ENCODE data around the gene PHLDB2.

The PHLDB2 gene

DNA sequence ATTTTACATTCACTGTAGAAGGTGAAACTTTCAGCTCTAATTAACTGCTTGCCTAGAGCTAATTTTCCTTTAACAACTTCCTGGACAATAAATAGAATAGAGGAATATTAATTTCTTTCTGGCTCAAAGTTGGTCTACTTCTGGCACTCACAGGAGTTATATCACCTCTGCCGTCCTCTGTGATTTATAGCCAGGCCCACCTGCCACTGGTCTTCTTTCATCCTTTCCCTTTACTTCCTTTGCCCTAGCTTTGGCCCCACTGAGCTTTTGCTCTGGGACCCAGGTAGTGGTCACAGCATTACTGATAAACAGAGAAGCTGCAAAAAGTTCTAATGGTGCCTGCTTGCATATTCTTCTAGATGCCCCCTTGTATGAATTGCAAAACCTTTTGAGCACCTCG lies 70.4 kb downstream of the PHLDB2 start:
- DNase-seq = no peak

DNA sequence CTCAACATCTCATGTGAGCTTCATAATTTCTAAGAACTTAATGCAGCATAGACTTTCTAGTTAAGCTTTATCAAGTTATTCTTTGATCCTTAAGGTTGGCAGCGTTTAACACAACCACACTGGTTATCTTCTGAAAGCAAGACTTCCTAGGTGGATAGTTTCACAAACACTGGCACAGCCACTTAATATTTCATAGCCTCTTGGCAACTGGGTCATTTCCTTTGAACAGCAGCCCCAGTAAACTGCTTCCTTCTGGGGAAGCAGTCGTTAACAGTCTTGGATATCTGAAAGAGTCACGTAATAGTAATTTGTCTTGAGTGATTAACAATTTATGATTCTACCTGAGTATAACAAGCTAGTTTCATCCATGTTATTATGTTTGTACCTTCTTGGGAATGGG lies 73.9 kb downstream of the PHLDB2 start:
- peak; percentile 59 for DNase-seq

DNA sequence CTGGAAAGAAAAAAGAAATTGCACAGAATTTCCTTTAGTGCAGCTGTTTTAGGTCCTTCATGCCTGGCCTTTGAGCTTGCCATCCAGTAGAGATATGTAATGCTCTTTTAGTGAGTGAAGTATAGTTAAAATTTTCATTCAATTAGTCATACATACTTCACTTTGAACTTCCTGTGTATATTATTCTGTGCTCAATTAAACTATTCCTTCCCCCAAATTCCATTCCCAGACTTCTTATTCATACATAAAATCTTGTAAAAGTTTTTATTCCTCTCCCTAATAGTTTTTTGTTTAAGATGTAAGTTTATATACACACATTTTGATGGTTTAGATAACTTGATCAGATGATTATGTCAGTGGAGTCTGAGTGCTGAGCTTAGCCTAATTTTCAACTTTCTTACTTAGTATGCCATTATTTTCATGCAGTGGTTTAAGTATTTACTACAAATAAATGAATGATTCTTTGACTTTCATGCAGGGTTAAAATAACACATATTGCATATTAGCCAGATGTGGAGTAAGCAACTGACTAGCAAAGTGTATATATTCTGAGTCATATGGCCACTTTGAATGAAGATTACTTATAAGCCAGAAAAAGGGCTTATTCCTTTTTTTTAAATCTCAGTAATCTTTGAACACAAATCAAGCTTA lies 77.3 kb downstream of the PHLDB2 start:
- no peak for DNase-seq

DNA sequence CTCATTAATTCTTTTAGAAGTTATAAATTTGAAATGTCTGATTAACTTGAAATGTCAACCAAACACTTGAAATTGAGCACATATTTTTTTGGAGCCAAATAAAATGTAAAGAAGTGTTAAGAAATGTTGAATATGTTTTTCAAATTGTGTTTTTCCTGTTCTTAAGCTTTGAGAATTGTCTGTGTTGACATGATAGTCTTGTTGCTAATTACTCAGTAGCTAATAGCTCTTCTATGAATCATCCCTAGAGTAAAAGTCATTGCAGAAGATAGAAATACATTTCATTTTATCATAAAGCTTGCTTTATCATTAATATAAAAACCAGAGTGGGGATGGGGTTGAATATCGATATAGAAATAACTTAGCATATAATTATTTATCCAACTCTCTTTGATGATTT lies 77.9 kb downstream of the PHLDB2 start:
- no peak for DNase-seq

DNA sequence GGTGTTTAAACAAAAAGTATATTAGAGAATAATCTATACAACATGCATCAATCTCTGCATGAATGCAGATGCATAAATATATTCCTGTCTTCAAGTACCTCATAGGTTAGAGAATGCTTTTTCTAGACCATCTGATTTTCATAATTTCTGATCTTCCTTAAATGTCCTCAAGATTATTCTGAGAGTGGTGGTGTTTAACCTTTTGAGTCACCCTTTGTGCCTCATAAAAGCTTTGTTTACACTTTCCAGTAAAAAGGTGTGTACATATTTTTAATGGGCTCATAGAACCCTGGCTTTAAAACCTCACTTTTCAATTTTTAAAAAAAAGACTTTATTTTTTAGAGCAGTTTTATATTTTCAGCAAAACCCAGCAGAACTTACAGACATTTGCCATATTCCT lies 78.8 kb downstream of the PHLDB2 start:
- DNase-seq = no peak

DNA sequence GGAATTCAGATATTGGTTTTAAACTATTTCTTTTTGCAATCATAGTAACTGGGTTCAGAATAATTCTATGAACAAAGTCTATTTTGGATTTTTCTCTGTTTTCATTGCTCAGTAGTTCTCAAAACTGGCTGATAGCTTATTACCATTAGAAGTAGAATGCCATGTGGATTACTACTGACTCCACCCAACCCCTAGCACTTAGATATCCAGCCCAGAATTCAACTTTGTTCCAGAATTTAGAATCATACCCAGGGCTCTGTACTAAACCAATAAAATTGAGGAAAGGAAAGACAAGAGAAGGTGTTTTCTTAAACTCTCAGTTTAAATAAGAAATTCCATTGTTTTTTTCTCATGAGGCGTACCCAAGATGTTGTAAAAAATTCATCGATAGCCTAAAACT lies 80.8 kb downstream of the PHLDB2 start:
- DNase-seq = no peak

DNA sequence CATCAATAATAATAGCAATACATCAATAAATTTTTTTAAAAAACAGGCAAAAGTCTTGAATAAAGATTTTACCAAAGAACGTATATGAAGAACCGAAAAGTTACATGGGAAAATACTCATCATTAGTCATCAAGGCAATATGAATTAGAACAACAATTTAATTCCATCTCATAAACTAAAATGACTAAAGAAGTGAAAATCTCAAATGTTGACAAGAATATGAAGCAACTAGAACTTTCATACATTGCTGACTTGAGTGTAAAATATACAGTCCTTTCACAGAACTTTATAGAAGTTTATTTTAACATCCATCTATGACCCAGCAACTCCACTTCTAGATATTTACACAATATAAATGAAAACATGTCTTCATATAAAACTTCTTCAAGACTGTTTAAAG lies 84.5 kb downstream of the PHLDB2 start:
- no peak for DNase-seq

DNA sequence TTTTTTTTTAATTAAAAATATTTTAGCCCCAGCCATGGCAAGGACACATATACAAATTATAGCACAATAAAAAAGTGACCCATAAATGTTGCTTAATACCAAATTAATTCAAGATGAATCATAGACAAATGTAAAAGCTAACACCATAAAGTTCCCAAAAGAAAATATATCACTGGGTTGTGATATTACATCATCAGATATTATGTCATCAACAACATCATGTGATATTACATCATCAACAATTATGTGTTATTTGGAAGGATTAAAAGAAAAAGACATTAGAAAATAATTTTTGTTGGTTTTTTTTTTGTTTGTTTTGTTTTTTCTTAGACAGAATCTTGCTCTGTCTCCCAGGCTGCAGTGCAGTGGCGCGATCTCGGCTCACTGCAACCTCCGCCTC lies 85.3 kb downstream of the PHLDB2 start:
- no peak for DNase-seq

DNA sequence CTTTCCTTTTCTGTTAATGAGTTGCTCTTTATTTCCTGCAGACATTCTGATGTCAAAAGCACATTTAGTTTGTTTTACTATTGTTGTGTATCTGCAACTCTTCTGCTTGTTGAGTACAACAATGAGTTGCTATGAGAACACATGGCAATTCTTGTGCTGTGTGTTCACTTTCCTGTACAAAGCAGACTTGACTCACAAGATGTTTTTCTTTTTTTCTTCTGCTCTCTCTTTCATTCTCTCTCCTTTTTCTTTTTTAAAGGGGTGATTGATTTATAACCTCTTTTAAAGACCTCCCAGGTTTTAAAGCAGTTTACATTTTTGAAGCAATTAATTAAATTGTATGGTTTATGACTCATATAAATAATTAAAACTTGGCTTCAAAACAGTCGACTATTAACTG lies 88.2 kb downstream of the PHLDB2 start:
- no peak for DNase-seq

DNA sequence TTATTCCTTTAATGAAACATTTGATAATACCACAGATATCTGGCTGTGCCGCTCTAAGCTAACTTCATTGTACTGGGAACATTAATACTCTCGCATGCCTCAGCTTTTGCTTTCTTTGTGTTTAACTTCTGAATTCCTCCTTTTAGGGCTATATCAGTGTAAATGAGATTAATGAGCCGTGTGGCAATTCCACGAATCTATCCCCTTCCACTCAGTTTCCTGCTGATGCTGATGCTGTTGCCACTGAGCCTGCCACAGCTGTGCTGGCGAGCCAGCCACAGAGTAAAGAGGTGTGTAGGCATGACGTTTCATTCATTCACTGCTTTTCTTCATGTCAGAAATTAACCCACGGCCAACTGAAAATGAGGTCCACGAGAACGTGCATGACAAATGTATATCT lies 89.7 kb downstream of the PHLDB2 start:
- no peak for DNase-seq

DNA sequence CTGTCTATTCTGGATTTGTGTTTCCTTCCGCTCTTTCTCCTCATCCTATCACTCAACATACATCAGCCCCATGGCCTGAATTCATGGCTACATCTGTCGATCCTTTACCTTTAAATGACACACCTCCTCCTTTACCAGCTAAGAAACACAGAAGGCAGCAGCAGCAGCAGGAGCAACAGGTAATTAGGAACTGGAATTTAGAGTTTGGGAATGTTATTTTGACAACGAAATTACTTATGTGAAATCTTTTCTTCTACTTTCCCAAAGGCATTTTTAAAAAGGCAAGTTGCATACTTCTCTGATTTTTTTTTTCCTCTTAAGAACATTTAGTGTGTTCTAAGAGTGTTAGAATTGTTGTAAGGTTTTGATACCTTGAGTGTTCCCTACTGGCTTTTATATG lies 90.6 kb downstream of the PHLDB2 start:
- DNase-seq = no peak

DNA sequence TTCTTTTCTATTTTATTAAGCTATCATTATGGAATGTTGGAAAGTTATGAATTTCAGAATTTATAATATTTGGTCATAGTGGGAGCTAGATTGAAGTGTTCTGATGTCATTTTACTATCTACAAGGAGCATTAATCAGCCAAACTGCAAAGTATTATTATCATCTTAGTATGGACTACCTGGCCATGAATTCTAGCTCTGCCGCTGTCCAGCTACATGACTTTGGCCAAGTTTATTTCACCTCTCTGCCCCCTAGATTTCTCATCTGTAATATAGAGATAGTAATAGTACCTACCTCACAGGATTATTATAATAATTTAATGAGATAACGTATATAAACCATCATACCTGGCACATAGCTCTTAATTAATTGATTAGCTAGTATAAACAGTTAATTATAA lies 92.0 kb downstream of the PHLDB2 start:
- DNase-seq = no peak

DNA sequence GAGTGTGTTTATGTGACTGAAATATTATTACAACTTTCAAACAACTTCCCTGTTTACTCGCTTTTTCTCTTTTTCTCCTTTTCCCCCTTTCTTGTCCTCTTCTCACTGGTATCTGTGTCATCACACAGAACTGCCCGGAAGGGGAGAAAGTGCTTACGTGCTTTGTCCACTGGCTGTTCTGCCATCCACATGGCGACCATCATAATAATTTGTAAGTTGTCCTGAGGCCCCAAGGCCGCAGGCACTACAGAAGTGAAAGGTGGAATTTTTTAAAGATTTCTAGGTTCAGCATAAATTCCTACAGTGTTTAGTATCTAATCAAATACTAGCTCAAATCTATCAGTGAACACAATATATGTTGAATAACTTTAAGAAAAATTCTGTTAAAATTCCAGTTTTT lies 93.0 kb downstream of the PHLDB2 start:
- DNase-seq = no peak

DNA sequence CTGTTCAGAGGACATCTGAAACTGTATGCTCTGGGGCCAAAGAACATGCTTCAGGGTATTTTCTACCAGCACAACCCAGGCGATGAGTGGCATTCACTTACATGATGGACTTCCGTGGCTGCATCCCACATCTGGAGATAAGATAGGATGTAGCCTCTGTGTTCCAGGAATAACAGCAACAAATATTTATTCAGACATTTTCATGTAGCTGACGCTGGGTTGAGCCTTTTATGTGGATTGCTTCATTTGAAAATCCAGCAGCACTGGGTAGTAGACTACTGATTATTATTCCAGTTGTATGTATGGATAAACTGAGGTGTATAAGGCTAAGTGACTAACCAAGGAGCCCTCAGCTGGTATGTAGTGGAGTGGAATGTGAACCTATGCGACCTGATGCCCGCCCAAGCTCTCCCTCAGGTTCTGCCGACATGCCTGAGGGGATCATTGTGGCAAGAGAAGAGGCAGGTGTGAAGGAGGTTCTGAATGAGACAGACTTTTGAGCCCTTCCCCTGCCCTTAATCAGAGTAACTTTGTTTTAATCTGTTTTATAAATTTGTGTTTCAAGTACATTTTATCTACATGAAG lies 93.9 kb downstream of the PHLDB2 start:
- DNase-seq = no peak

DNA sequence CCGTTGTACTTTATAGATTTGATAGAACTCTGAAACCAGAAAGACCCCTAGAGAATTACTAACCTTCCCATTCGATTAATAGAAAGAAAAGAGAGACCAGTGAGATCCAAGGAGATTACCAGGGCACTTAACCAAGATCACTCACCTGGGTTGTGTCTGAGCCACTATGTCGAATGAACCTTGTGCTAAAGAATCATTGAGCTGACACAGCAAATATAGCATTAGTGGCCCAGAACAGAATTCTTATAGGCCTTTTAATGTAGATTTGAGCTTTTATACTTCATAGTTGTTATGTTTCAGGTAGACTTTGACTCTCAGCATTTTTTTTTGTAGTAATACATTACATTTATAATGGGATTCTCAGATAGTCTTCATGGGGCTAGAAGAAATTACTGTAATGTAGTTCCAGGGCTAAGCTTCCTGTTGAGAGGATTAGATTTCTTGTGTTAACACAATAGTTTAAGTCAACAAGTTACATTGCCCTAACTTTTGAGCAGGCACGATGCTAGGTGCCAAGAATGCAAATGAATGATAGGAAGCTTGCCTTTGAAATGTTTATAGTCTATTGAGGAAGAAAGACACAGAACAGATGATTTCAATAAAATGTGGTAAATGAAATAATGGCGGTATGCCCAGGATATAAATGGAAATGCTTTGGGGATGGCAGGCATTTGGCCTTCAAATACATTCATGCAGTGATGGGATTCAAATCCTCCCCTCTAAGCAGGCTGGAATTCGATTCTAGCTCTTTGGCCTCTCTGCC lies 95.3 kb downstream of the PHLDB2 start:
- no peak for DNase-seq

DNA sequence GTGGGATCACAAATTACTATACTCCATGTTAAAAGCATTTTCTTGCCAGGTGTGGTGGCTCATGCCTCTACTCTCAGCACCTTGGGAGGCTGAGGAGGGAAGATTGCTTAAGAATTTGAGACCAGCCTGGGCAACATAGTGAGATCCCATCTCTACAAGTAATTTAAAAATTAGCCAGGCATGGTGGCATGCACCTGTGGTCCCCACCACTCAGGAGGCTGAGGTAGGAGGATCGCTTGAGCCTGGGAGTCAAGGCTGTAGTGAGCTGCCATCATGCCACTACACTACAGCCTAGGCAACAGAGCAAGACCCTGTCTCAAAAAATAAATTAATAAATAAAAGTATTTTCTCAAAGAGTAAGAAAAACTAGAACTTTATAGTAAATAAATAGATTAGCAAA lies 96.8 kb downstream of the PHLDB2 start:
- DNase-seq = no peak

DNA sequence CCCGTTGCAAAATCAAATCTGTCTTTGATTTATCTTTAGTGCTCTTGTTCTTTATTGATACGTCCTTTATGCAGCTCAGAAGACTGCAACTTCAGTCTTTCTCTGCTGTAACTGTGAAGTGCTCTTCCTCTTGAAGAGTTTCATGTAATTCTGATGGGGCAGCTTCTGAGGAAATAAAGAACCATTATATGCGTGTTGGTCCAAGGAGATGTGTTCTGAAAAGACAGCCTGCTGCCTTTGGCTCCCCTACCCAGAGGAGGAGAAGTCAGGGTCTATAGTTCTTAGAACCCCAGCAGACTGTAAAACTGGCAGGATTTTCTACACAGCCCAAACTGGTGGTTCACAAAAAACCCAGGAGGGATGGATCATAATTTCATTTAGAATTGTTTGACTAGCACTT lies 97.4 kb downstream of the PHLDB2 start:
- no peak for DNase-seq

DNA sequence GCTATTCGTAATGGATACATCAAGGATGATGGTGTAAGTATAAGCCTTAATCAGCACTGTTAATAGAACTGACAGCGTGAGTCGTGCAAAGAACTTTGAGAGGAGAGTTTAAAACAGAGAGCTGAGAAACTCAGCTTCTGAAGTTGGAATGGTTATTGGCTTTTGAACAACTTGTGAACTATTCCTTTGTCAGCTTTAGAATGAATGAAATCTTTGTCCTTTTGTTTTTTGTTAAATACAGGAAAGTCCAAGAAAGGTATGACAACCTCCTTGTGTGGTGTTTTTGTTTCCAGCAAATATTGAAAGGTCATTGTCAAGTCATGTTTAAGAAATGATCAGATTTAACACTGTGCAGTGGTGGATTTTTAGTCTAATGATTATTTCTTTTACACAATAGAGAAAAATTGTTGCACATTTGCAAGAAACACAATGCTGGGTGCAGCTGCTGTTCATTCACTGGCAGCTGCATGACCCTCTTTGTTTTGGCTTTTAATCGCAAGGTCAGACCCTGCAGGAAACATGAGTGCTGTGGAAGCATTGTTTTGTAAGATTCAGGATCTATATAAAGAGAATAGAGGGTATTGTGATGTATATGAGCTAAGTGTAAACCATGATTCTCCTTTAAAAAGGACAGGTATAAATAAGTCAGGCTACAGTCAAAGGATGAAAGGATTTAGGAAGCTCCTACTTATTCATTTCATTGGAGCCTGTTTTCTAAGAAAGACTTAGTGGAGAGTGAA lies 98.1 kb downstream of the PHLDB2 start:
- no peak for DNase-seq

DNA sequence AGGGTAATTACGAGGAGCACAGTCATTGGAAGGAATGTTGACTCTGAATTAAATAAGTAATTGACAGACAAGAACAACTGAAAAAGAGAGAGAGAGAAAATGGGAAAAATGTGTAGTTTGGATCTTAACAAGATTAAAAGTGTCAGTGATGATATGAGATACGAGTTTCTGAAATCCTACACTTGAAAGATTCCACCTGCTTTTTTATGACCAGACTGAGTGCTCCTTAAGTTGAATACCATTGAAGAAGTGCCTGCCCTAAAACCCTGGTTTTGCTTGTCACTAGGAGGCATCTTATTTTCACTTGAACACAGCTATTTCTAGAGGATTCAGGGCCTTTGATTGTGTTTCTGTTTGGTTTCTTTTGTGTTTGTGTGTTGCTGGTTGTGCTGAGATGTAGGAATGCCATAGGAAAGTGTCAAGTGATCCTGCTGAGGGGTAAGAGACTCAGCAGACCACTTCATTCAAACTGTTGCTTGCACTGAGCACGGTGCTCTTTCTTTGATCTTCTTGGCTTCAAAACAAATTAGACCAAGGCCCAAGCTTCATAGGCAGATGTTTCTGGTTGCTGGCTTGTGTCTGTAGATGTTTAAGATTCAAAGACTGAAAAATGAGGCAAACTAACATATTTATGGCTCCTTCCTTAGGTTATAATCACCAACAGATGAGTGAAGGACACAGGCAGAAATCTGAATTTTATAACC lies 102.5 kb downstream of the PHLDB2 start:
- no peak for DNase-seq

DNA sequence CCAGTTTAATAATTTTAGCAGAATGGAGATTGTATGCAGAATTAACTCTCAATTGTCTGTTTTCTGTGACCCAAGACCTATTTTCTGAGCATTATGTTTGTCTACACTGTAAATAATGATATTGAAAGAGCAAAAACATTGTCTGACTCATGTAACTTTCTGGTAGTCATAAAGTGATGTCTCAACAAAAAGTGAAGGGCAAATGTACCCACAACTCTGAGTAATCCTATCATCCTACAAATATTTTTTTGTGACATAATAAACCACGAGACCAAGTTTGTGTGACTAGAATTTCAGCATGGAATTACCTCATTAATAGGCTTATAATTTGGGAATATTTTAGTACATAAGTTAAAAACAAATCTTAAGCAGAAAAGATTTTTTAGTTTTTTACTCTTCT lies 104.4 kb downstream of the PHLDB2 start:
- no peak for DNase-seq

DNA sequence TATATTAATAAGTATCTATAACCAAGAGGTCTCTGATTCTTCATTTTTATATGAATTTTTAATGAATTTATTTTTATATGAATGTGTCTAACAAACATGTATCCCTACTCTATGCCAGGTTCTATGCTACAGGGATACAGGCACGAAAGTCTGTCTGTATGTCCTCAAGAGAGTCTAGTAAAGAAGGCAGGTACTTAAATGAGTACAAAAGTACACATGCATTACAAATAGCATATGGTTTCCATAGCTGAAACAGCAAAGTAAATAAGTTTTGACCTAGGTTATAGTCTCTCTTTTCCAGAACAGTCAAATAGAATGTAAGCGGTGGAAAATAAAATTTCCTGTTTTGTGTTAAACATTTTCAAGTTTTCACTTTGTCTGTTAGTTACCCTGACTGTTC lies 106.4 kb downstream of the PHLDB2 start:
- no peak for DNase-seq

DNA sequence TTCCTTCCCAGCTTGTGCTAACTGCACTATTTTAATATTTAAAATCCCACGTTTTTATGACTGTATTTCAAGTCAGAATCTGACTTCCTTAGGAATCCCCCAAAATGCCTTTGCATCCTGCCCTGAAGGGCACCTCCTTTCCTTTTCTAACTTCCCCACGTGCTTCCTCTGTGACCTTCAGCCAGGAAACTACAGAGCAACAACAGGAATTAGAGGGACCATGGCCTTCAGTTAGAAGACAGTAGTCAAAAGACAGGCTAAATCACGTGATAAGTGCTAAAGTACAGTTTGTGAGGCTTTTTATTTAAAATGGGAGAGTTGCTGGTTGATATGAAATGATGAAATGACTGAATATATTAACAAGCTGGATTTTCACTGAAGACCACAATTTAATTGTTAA lies 108.0 kb downstream of the PHLDB2 start:
- no peak for DNase-seq

DNA sequence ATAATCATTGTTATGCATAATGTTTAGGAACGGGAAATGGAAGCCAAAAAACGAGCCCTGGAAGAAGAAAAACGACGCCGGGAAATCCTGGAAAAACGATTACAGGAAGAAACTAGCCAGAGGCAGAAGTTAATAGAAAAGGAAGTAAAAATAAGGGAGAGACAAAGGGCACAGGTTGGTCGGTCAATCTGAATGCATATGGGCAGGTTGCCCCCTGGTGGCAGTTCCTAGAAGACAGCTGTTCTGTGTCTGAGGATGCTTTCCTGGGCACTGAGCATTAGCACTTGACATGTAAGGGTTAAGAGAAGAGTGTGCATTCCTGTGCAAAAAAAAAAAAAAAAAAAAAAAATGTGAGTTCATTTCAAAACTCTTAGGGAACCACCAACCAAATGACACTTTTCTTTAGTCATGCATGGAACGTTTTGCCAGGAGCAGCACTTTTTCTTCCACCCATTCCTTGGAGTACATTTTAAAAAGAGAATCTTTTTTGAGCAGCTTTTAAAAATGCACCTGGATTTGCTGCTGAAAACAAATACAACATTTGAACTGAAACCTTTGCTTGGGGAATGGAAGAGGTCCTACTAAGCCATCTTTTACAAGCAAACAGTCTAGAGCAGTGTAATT lies 108.7 kb downstream of the PHLDB2 start:
- DNase-seq = peak; percentile 91

Data from hematopoietic multipotent progenitor cell treated with erythropoietin and hydrocortisone succinate and interleukin-3 and kit ligand, for 6 days (in vitro differentiated cells).